GM12878 (cell line): Measurements from ENCODE around the gene RAB37. TPM values are rescaled to one million over a fixed set of nuclear protein-coding genes. Genes with fewer than 3 reads are reported as not detected.
A peak's percentile ranks its signal among the peaks of the same experiment; 100 is the strongest.

ENCODE experiments used
- EED ChIP-seq: sonication (generic); IDR thresholded peaks from 2 replicates; pipeline ENCODE4 v1.6.1; 2016; ENCODE audit warnings: antibody characterized with exemption, low read depth
- EP300 ChIP-seq, 2 experiments: fragments of 150-350 bp in 1 of 2; IDR thresholded peaks; 2 replicates each; pipeline ENCODE4 v1.6.1; 2011 to 2012; ENCODE audit warnings: low read depth in 2 of 2, low read length in 2 of 2, borderline replicate concordance in 1 of 2, improper control_type of control experiment in 1 of 2, inconsistent platforms in 1 of 2; ENCODE audit not compliant: control insufficient read depth in 1 of 2
- MEF2A ChIP-seq: IDR thresholded peaks from 2 replicates; pipeline ENCODE4 v1.6.1; 2011; ENCODE audit warnings: low read depth, mild to moderate bottlenecking, low read length, moderate library complexity; ENCODE audit not compliant: insufficient read depth
- MYB ChIP-seq: fragments of 150-350 bp; IDR thresholded peaks from 2 replicates; pipeline ENCODE4 v1.6.1; 2014; ENCODE audit warnings: mild to moderate bottlenecking, low read depth, low read length, borderline replicate concordance
- POU2F2 ChIP-seq: IDR thresholded peaks from 3 replicates; pipeline ENCODE4 v1.6.1; 2011; ENCODE audit warnings: low read depth, mild to moderate bottlenecking, low read length, borderline replicate concordance
- RAD21 ChIP-seq: IDR thresholded peaks from 2 replicates; pipeline ENCODE4 v1.6.1; 2011; ENCODE audit warnings: mild to moderate bottlenecking, low read depth, low read length, moderate library complexity; ENCODE audit not compliant: insufficient read depth
- RAD51 ChIP-seq: fragments of 450-650 bp; IDR thresholded peaks from 2 replicates; pipeline ENCODE4 v1.6.1; 2016; ENCODE audit warnings: moderate library complexity, mild to moderate bottlenecking, inconsistent platforms
- TCF3 ChIP-seq: IDR thresholded peaks from 2 replicates; pipeline ENCODE4 v1.6.1; 2012; ENCODE audit warnings: low read depth, mild to moderate bottlenecking, low read length, borderline replicate concordance; ENCODE audit not compliant: insufficient read depth
- YBX1 ChIP-seq: fragments of 450-650 bp; IDR thresholded peaks from 2 replicates; pipeline ENCODE4 v1.6.1; 2016; ENCODE audit warnings: antibody characterized with exemption
- ZNF384 ChIP-seq: IDR thresholded peaks from 2 replicates; pipeline ENCODE4 v1.6.1; 2012; ENCODE audit warnings: low read depth, mild to moderate bottlenecking, low read length, improper control_type of control experiment, borderline replicate concordance
- polyA plus RNA-seq, 11 experiments: library from polyadenylated mRNA; depleted of rRNA in 4 of 11; unstranded in 6 of 11; stranded (reverse) in 5 of 11; fragments of >200 nt; fragmentation: Nextera tagmentation in 4 of 11; fragmentation: Illumina TruSeq in 1 of 11; extraction: Ambion mirVana in 4 of 11; extraction: Trizol in 1 of 11; gene quantifications; 1 replicate in 1 of 11; 2 replicates in 10 of 11; pipeline versions ENCODE4 v1.2.1 to v1.2.3, GENCODE V29; 2011 to 2016; ENCODE audit warnings: inconsistent platforms in 2 of 11, missing spikeins in 2 of 11, low read depth in 1 of 11
- total RNA-seq, 4 experiments: library from RNA; depleted of rRNA in 3 of 4; stranded (reverse); fragments of >200 nt in 3 of 4; fragmentation: Illumina TruSeq in 1 of 4; extraction: Trizol in 1 of 4; gene quantifications; 2 replicates each; pipeline versions ENCODE4 v1.2.1 to v1.2.3, GENCODE V29; 2013 to 2021
- TF ChIP-seq, protein P1 (sequence below): IDR thresholded peaks from 2 replicates; pipeline ENCODE4 v1.6.1; 2012; ENCODE audit warnings: mild to moderate bottlenecking, low read depth, low read length

The RAB37 gene
- total and polyA plus RNA-seq, 10 of the 15 experiments (the other 5 are each of a cell fraction or from before 2014, with no cell fraction given) = 0.48 to 5.6 (median 1.7) TPM

DNA sequence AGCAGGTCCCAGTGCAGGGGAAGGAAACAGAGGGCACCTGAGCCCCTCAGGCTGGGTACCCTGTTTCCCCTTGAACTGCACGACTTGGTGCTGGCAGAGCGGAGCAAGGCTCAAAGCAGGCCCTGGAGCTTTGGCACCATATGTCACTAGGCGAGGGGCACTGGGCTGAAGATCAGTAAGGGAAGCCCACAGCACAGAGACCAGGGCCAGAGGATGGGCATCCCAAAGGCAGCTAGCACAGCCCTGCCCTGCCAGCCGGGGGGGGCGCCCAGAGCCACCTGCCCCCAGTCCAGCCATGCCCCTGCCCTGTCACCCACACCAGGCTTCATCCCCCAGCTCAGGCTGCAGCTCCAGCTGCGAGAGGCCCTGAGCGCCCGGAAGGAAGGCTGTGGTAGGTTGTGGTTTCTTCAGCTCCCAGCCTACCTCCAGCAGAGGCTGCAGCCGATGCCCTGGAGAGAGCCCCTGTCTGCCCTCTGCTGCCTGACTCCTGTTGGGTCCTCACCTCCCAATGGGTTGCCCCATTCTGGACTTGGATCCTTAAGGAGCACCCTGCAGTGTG, 22.3 kb downstream of the RAB37 start (continued):
- TF ChIP-seq EP300 (IDR thresholded peaks at IDR 0.05; ENCODE audit: borderline replicate concordance in 1 of 2, control insufficient read depth in 1 of 2, low read depth in 2 of 2, low read length in 2 of 2) = no peak
- TF ChIP-seq MEF2A = no peak
- TF ChIP-seq EED = 0 out of 2 replicates have a peak, but pooled peaks have one; percentile 26
- TF ChIP-seq RAD21 = peak; percentile 28
- TF ChIP-seq YBX1 = no peak
- TF ChIP-seq MYB = no peak
- TF ChIP-seq POU2F2 = no peak
- no peak for TF ChIP-seq ZNF384
- no peak for TF ChIP-seq RAD51
- TF ChIP-seq TCF3 = 0 out of 2 replicates have a peak, but pooled peaks have one; percentile 59
- TF ChIP-seq, protein P1, sequence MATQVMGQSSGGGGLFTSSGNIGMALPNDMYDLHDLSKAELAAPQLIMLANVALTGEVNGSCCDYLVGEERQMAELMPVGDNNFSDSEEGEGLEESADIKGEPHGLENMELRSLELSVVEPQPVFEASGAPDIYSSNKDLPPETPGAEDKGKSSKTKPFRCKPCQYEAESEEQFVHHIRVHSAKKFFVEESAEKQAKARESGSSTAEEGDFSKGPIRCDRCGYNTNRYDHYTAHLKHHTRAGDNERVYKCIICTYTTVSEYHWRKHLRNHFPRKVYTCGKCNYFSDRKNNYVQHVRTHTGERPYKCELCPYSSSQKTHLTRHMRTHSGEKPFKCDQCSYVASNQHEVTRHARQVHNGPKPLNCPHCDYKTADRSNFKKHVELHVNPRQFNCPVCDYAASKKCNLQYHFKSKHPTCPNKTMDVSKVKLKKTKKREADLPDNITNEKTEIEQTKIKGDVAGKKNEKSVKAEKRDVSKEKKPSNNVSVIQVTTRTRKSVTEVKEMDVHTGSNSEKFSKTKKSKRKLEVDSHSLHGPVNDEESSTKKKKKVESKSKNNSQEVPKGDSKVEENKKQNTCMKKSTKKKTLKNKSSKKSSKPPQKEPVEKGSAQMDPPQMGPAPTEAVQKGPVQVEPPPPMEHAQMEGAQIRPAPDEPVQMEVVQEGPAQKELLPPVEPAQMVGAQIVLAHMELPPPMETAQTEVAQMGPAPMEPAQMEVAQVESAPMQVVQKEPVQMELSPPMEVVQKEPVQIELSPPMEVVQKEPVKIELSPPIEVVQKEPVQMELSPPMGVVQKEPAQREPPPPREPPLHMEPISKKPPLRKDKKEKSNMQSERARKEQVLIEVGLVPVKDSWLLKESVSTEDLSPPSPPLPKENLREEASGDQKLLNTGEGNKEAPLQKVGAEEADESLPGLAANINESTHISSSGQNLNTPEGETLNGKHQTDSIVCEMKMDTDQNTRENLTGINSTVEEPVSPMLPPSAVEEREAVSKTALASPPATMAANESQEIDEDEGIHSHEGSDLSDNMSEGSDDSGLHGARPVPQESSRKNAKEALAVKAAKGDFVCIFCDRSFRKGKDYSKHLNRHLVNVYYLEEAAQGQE = no peak
